GM12878 (cell line): ENCODE data around the gene LRIT1. TPM values are rescaled to one million over a fixed set of nuclear protein-coding genes. Genes with fewer than 3 reads are reported as not detected.

Source experiments
- ATAC-seq: fragments of 200-7000 bp; cut with Tn5 transposase; 3 replicates; pipeline ENCODE4 v1.9.1; 2020; ENCODE audit warnings: mild to moderate bottlenecking, moderate library complexity
- BruUV-seq: library from RNA; stranded (reverse); fragments of 400-500 nt; replicated peaks from 2 replicates; lab custom pipeline; 2021; lab: Mats Ljungman, UMichigan
- CTCF ChIA-PET: fragments of 300-600 bp; sonication (Branson Sonifier 250); formaldehyde crosslinking; extraction: SDS; loops from one replicate; lab custom pipeline; 2021; ENCODE audit warnings: inconsistent platforms; lab: Yijun Ruan, JAX
- POLR2A ChIA-PET: fragments of 350-600 bp; formaldehyde crosslinking; extraction: SDS; loops from one replicate; lab custom pipeline; 2021; ENCODE audit warnings: inconsistent platforms; lab: Charles Lee
- RAD21 ChIA-PET: fragments of 300-600 bp; sonication (Branson Sonifier 250); formaldehyde crosslinking; loops from one replicate; lab custom pipeline; 2023; ENCODE audit warnings: antibody characterized with exemption; ENCODE audit not compliant: unreplicated experiment; lab: Charles Lee
- SMC1A ChIA-PET: fragments of 300-600 bp; sonication (Branson Sonifier 250); formaldehyde crosslinking; loops from one replicate; lab custom pipeline; 2023; ENCODE audit not compliant: unreplicated experiment, uncharacterized antibody; lab: Charles Lee
- DNase-seq: peaks from one replicate; pipeline ENCODE4 v3.0.0-alpha.2; 2011; ENCODE audit warnings: low read depth, low spot score
- FAIRE-seq: peaks from 3 replicates; lab custom pipeline; 2011; peaks lifted over from hg19 to GRCh38; lab: Jason Lieb, UNC
- H2AFZ ChIP-seq: 2 replicates; pipeline ENCODE4 v1.6.0; 2011; ENCODE audit warnings: low read depth, low read length, control low read depth; ENCODE audit not compliant: control insufficient read depth
- H3K27ac ChIP-seq: 2 replicates; pipeline ENCODE4 v1.5.1; 2011; ENCODE audit warnings: control low read depth; ENCODE audit not compliant: control insufficient read depth, insufficient read depth
- H3K27me3 ChIP-seq, 2 experiments: replicated peaks in 1 of 2; 2 replicates each; pipeline versions ENCODE4 v1.6.0 to v1.6.1; 2011; ENCODE audit warnings: low read length in 1 of 2; ENCODE audit not compliant: control insufficient read depth in 2 of 2, insufficient read depth in 2 of 2
- H3K36me3 ChIP-seq, 2 experiments: 2 replicates each; pipeline ENCODE4 v1.5.1; 2011; ENCODE audit warnings: low read length in 1 of 2; ENCODE audit not compliant: control insufficient read depth in 2 of 2, insufficient read depth in 2 of 2
- H3K4me1 ChIP-seq: 2 replicates; pipeline ENCODE4 v1.6.1; 2011; ENCODE audit warnings: mild to moderate bottlenecking, low read length, moderate library complexity, mixed read lengths; ENCODE audit not compliant: control insufficient read depth, insufficient read depth
- H3K4me2 ChIP-seq: 2 replicates; pipeline ENCODE4 v1.6.0; 2011; ENCODE audit warnings: control low read depth; ENCODE audit not compliant: control insufficient read depth, insufficient read depth
- H3K4me3 ChIP-seq: fragments of 200-600 bp; sonication (generic); 2 replicates; pipeline ENCODE4 v1.5.1; 2016
- H3K79me2 ChIP-seq: 2 replicates; pipeline ENCODE4 v1.6.0; 2011; ENCODE audit warnings: low read length; ENCODE audit not compliant: control insufficient read depth, insufficient read depth
- H3K9ac ChIP-seq: 2 replicates; pipeline ENCODE4 v1.8.0; 2011; ENCODE audit warnings: low read length, control low read depth, mixed read lengths; ENCODE audit not compliant: control insufficient read depth, insufficient read depth
- H3K9me3 ChIP-seq: replicated peaks from 3 replicates; pipeline ENCODE4 v1.5.1; 2011; ENCODE audit warnings: mild to moderate bottlenecking, low read length; ENCODE audit not compliant: control insufficient read depth, insufficient read depth
- H4K20me1 ChIP-seq: 2 replicates; pipeline ENCODE4 v1.6.0; 2011; ENCODE audit not compliant: control insufficient read depth, insufficient read depth
- CBX3 ChIP-seq: fragments of 200-600 bp; sonication (generic); IDR thresholded peaks from 2 replicates; pipeline ENCODE4 v1.6.1; 2016; ENCODE audit warnings: low read depth, borderline replicate concordance
- CHD1 ChIP-seq: IDR thresholded peaks from 2 replicates; pipeline ENCODE4 v1.6.1; 2012; ENCODE audit warnings: low read depth, low read length, improper control_type of control experiment
- CHD2 ChIP-seq: IDR thresholded peaks from 2 replicates; pipeline ENCODE4 v1.6.1; 2011; ENCODE audit warnings: low read depth, low read length, improper control_type of control experiment, borderline replicate concordance
- EGR1 ChIP-seq, 2 experiments: IDR thresholded peaks; 1 replicate in 1 of 2; 2 replicates in 1 of 2; pipeline ENCODE4 v1.6.1; 2011 to 2012; ENCODE audit warnings: low read depth in 2 of 2, low read length in 2 of 2, borderline replicate concordance in 1 of 2, mild to moderate bottlenecking in 1 of 2, moderate library complexity in 1 of 2
- FOXM1 ChIP-seq: IDR thresholded peaks from 2 replicates; pipeline ENCODE4 v1.6.1; 2012; ENCODE audit warnings: low read depth, mild to moderate bottlenecking, inconsistent platforms, low read length, moderate library complexity
- IRF4 ChIP-seq: IDR thresholded peaks from 2 replicates; pipeline ENCODE4 v1.6.1; 2011; ENCODE audit warnings: low read depth, low read length
- KAT2A ChIP-seq: conservative IDR thresholded peaks from 2 replicates; pipeline ENCODE4 v1.6.1; 2011; ENCODE audit warnings: low read depth, low read length; ENCODE audit not compliant: control insufficient read depth
- NFXL1 ChIP-seq: fragments of 450-650 bp; IDR thresholded peaks from 2 replicates; pipeline ENCODE4 v1.6.1; 2017; ENCODE audit warnings: antibody characterized with exemption, mild to moderate bottlenecking, borderline replicate concordance
- PAX5 ChIP-seq: IDR thresholded peaks from 2 replicates; pipeline ENCODE4 v1.6.1; 2011; ENCODE audit warnings: low read depth, low read length, borderline replicate concordance
- RCOR1 ChIP-seq: conservative IDR thresholded peaks from 2 replicates; pipeline ENCODE4 v1.6.1; 2012; ENCODE audit warnings: low read depth, low read length, improper control_type of control experiment
- WGBS: methylation state at CpG from one replicate; pipeline ENCODE4 v1.1.6; 2016; ENCODE audit warnings: low lambda C conversion rate; ENCODE audit not compliant: insufficient replicate concordance, insufficient coverage; ENCODE audit errors: missing lambda C conversion rate; 5-methylcytosine and 5-hydroxymethylcytosine counted together
- in situ Hi-C: fragments of 300-500 bp; cut with MboI; formaldehyde crosslinking; loops from 9 replicates; pipeline ENCODE4 v1.14.3; 2018; ENCODE audit warnings: mixed read lengths
- intact Hi-C: fragments of 100-400 bp; cut with micrococcal nuclease; formaldehyde crosslinking; loops from one replicate; pipeline ENCODE4 v1.14.2; 2022; ENCODE audit not compliant: unreplicated experiment
- polyA plus RNA-seq, 11 experiments: library from polyadenylated mRNA; depleted of rRNA in 4 of 11; unstranded in 6 of 11; stranded (reverse) in 5 of 11; fragments of >200 nt; fragmentation: Nextera tagmentation in 4 of 11; fragmentation: Illumina TruSeq in 1 of 11; extraction: Ambion mirVana in 4 of 11; extraction: Trizol in 1 of 11; gene quantifications; 1 replicate in 1 of 11; 2 replicates in 10 of 11; pipeline versions ENCODE4 v1.2.1 to v1.2.3, GENCODE V29; 2011 to 2016; ENCODE audit warnings: inconsistent platforms in 2 of 11, missing spikeins in 2 of 11, low read depth in 1 of 11
- total RNA-seq, 4 experiments: library from RNA; depleted of rRNA in 3 of 4; stranded (reverse); fragments of >200 nt in 3 of 4; fragmentation: Illumina TruSeq in 1 of 4; extraction: Trizol in 1 of 4; gene quantifications; 2 replicates each; pipeline versions ENCODE4 v1.2.1 to v1.2.3, GENCODE V29; 2013 to 2021
- TF ChIP-seq, protein P1 (sequence below): IDR thresholded peaks from 2 replicates; pipeline ENCODE4 v1.6.1; 2011; ENCODE audit warnings: borderline replicate concordance, low read depth, mild to moderate bottlenecking, moderate library complexity, mixed read lengths, low read length; ENCODE audit not compliant: insufficient read depth; ENCODE audit errors: extremely low read length
- TF ChIP-seq, protein P2 (sequence below): IDR thresholded peaks from 2 replicates; pipeline ENCODE4 v1.6.1; 2011; ENCODE audit warnings: borderline replicate concordance, low read depth, mild to moderate bottlenecking, moderate library complexity, low read length; ENCODE audit not compliant: insufficient read depth, poor library complexity, severe bottlenecking
- TF ChIP-seq, protein P3 (sequence below): IDR thresholded peaks from 2 replicates; pipeline ENCODE4 v1.6.1; 2011; ENCODE audit warnings: low read depth, mild to moderate bottlenecking, low read length, moderate library complexity, borderline replicate concordance; ENCODE audit errors: extremely low read depth
- TF ChIP-seq, protein P4 (sequence below): fragments of 450-650 bp; IDR thresholded peaks from 2 replicates; pipeline ENCODE4 v1.6.1; 2018; ENCODE audit warnings: borderline replicate concordance, mild to moderate bottlenecking; ENCODE audit not compliant: partially characterized antibody
- TF ChIP-seq, protein P5 (sequence below): IDR thresholded peaks from 2 replicates; pipeline ENCODE4 v1.6.1; 2011; ENCODE audit warnings: low read depth, low read length, improper control_type of control experiment, borderline replicate concordance

Gene LRIT1
- total and polyA plus RNA-seq, 10 of the 15 experiments (the other 5 are each of a cell fraction or from before 2014, with no cell fraction given): not detected

DNA sequence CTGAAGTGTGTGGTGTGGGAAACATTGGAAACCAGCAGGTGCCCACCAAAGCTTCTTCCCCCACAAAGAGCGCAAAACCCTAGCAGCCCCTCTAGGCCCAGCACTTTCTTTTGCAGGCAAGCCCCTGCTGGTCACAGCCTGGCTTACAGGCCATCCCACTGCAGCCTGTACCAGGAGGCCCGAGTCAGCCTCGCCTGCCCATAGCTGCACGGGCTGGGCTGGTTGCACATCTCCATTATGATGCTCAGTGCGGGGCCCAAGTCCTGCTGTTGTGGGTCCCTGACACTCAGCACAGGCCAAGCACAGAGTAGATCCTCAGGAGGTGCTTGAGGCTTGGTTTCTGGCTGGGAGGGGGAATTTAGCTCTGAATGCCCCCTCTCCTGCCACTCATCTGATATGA, 39.0 kb downstream of the LRIT1 start (continued):
- no peak for TF ChIP-seq IRF4
- TF ChIP-seq NFXL1: no peak
- TF ChIP-seq FOXM1: no peak

DNA sequence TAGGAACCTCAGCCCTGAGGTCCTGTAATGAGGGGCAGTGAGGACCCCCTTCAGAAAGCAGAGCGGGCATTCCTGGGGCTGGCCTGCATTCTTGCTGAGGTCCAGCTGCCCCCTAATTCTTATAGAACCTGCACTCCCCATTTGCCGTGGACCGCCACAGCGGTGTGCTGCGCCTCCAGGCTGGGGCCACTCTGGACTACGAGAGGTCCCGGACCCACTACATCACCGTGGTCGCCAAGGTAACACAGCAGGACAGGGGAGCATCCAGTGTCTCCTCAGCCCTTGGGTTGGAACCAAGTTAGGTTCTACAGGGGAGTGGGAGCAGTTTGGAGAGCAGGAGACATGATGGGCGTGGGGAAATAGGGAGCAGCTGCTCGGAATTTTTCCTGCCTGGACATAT, 39.7 kb downstream of the LRIT1 start:
- DNase-seq (no peak), ATAC-seq (no peak), FAIRE-seq (no peak)
- no peak overlapping the region for H3K9ac ChIP-seq
- POLR2A ChIA-PET: no interaction called here
- H3K4me2 ChIP-seq: no peak overlapping the region
- no peaks in the 10 kb centered on the region for H3K79me2 ChIP-seq
- peaks cover 0 to 4% of the 10 kb centered on the region in 2 experiments; a peak in 3 of 4 replicates for H3K27me3 ChIP-seq
- no peak overlapping the region for H3K4me3 ChIP-seq
- CTCF ChIA-PET: interaction anchor here (1.0 to 28.3 kb wide), 5 partner anchors 28 to 142 kb away, joined by 3 to 788 read pairs (median 3); partner anchors contain the start of genes GHITM and GPR15LG
- 50% methylated on average over 11 of the region's 11 CpGs for WGBS
- RAD21 ChIA-PET: interaction anchor here (0.6 to 3.6 kb wide), 7 partner anchors 28 to 63 kb away, joined by 3 to 74 read pairs (median 3); partner anchors contain the start of genes GHITM and GPR15LG
- H2AFZ ChIP-seq: no peak overlapping the region
- intact Hi-C loops (no loop called here), in situ Hi-C loops (loop anchor here (10.0 kb wide), 1 partner anchor 57 kb away; no protein-coding TSS in a partner anchor)
- H4K20me1 ChIP-seq: no peaks in the 10 kb centered on the region
- BruUV-seq: no TSS peak
- no peak overlapping the region for H3K27ac ChIP-seq
- H3K4me1 ChIP-seq: no peaks in the 10 kb centered on the region
- H3K9me3 ChIP-seq: no peaks in the 10 kb centered on the region
- SMC1A ChIA-PET: interaction anchor here (0.7 to 15.0 kb wide), 8 partner anchors 14 to 57 kb away, joined by 3 to 155 read pairs (median 6); no protein-coding TSS in a partner anchor
- no peaks in the 10 kb centered on the region for H3K36me3 ChIP-seq
- TF ChIP-seq, protein P1, sequence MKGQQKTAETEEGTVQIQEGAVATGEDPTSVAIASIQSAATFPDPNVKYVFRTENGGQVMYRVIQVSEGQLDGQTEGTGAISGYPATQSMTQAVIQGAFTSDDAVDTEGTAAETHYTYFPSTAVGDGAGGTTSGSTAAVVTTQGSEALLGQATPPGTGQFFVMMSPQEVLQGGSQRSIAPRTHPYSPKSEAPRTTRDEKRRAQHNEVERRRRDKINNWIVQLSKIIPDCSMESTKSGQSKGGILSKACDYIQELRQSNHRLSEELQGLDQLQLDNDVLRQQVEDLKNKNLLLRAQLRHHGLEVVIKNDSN: no peak
- TF ChIP-seq CHD2 (no peak), KAT2A (no peak), NFXL1 (no peak), PAX5 (no peak), RCOR1 (no peak), CHD1 (no peak), CBX3 (no peak), EGR1 (IDR thresholded peaks at IDR 0.05; ENCODE audit: borderline replicate concordance in 1 of 2, low read depth in 2 of 2, low read length in 2 of 2) (no peak)
- TF ChIP-seq, protein P2, sequence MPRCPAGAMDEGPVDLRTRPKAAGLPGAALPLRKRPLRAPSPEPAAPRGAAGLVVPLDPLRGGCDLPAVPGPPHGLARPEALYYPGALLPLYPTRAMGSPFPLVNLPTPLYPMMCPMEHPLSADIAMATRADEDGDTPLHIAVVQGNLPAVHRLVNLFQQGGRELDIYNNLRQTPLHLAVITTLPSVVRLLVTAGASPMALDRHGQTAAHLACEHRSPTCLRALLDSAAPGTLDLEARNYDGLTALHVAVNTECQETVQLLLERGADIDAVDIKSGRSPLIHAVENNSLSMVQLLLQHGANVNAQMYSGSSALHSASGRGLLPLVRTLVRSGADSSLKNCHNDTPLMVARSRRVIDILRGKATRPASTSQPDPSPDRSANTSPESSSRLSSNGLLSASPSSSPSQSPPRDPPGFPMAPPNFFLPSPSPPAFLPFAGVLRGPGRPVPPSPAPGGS: no peak
- TF ChIP-seq, protein P3, sequence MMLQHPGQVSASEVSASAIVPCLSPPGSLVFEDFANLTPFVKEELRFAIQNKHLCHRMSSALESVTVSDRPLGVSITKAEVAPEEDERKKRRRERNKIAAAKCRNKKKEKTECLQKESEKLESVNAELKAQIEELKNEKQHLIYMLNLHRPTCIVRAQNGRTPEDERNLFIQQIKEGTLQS: no peak
- TF ChIP-seq, protein P4, sequence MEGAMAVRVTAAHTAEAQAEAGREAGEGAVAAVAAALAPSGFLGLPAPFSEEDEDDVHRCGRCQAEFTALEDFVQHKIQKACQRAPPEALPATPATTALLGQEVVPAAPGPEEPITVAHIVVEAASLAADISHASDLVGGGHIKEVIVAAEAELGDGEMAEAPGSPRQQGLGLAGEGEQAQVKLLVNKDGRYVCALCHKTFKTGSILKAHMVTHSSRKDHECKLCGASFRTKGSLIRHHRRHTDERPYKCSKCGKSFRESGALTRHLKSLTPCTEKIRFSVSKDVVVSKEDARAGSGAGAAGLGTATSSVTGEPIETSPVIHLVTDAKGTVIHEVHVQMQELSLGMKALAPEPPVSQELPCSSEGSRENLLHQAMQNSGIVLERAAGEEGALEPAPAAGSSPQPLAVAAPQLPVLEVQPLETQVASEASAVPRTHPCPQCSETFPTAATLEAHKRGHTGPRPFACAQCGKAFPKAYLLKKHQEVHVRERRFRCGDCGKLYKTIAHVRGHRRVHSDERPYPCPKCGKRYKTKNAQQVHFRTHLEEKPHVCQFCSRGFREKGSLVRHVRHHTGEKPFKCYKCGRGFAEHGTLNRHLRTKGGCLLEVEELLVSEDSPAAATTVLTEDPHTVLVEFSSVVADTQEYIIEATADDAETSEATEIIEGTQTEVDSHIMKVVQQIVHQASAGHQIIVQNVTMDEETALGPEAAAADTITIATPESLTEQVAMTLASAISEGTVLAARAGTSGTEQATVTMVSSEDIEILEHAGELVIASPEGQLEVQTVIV: no peak
- TF ChIP-seq, protein P5, sequence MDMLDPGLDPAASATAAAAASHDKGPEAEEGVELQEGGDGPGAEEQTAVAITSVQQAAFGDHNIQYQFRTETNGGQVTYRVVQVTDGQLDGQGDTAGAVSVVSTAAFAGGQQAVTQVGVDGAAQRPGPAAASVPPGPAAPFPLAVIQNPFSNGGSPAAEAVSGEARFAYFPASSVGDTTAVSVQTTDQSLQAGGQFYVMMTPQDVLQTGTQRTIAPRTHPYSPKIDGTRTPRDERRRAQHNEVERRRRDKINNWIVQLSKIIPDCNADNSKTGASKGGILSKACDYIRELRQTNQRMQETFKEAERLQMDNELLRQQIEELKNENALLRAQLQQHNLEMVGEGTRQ: no peak
